Omental fat pad (tissue), 4 donors: ENCODE data around the gene FGF6. TPM values are rescaled to one million over a fixed set of nuclear protein-coding genes. Genes with fewer than 3 reads are reported as not detected.

Experiments
- ATAC-seq: fragments of 150-250 bp; one replicate; pipeline ENCODE4 v1.9.1; 2016; ENCODE audit warnings: mild to moderate bottlenecking, moderate library complexity; ENCODE audit not compliant: low FRiP score
- DNase-seq: peaks from one replicate; pipeline ENCODE4 v3.0.0-alpha.2; 2019; ENCODE audit warnings: low spot score
- CTCF ChIP-seq, 3 donors: fragments of 450-650 bp; IDR thresholded peaks; one replicate each; pipeline ENCODE4 v1.5.1; 2016 to 2017; ENCODE audit warnings: antibody characterized with exemption in 3 of 3, mild to moderate bottlenecking in 3 of 3, moderate library complexity in 2 of 3
- total RNA-seq, 4 donors: library from RNA; depleted of rRNA; stranded (reverse); fragments of >200 nt; gene quantifications; one replicate each; pipeline ENCODE4 v1.1.0, GENCODE V29; 2016

The FGF6 gene
- total RNA-seq, 4 donors from 2014 or later = not detected

GRCh38 chr12:4447151-4447550 is 1.5 kb upstream of the FGF6 start:
- ATAC-seq (peak; percentile 17), DNase-seq (no peak)

DNA sequence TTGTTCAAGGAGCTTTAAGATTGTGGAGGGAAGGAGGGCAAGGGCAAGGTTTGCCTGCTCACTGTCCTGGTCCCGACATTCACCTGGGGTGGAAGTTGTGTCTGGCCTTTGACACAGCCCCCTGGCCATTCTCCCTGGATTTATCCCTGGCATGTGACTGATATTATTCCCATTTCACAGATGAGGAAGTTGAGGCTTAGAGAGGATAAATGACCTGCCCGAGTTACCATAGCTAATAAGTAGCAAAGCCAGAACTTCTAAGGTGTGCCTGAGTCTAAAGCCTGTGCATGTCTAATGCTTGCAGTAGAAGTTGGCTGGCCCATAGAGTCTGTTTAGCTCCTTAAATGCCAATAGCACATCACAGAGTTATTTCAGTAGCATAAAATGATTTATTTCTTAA is 720 bp upstream of the FGF6 start:
- DNase-seq (no peak), ATAC-seq (no peak)
- no peak for TF ChIP-seq CTCF (IDR thresholded peaks at IDR 0.05)

More at GRCh38 chr12:4447151-4447550, 1.5 kb upstream of the FGF6 start:
- TF ChIP-seq CTCF (IDR thresholded peaks at IDR 0.05) = no peak

GRCh38 chr12:4444031-4444430 is 1.6 kb downstream of the FGF6 start:
- ATAC-seq (no peak), DNase-seq (no peak)
- no peak for TF ChIP-seq CTCF (IDR thresholded peaks at IDR 0.05)

- DNase-seq (no peak), ATAC-seq (no peak)
- no peak for TF ChIP-seq CTCF (IDR thresholded peaks at IDR 0.05)
Observed at GRCh38 chr12:4443616-4444015, 2.0 kb downstream of the FGF6 start.

DNA sequence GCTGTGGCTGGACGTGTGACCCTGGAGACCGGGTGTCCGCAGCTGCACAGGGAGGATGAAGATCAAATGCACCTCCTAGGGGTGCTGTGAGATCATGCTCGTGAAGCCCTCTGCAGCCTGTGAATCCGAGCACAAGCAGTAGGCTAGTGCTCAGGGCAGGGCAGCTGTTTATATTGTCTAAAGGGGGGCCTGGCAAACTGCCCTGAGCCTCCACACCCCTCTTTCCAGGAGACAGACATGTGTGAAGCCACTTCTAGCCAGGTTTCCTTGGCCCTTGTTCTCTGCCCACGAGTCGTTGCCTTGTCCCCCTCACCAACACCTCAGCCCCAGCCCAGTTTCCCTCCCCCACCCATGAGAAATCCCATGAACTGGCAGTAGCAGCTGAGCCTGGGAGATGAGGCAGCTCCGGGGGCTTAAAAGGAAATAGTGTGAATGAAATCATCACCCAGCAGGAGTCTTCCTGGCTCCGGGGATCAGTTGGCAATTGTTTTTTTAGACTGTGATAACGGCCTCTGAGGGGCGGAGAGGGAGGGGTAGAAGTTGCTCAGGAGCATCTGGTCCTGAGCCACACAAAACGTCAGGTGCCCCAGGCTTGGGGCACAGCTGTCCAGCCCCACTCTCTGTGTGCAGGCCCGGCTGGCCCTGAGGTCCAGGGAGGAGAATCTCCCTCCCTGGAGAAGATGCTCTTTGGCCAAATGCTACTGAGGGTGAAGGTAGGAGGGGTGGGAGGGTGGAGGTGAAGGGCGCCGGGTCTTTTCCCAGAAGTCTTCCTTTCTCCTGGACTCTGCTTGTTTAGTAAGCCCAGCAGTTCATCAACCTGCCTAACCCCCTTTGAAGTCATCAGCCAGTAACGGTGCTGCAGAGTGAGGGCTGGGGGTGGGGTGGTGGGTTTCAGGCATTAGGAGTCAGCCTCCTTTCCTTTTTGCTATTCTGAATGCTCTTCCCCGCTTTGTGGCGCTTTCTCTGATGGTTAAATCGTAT is 4.0 kb downstream of the FGF6 start:
- TF ChIP-seq CTCF (IDR thresholded peaks at IDR 0.05) = no peak
- ATAC-seq = no peak

GRCh38 chr12:4440187-4440941 is 5.3 kb downstream of the FGF6 start:
- DNase-seq = no peak

More for the DNA sequence above, 4.0 kb downstream of the FGF6 start:
- no peak for DNase-seq

More at GRCh38 chr12:4440187-4440941, 5.3 kb downstream of the FGF6 start:
- ATAC-seq = no peak
- no peak for TF ChIP-seq CTCF (IDR thresholded peaks at IDR 0.05)
